DMS79 treated with DMSO at 0.1 percent for 48 hours (cell line): ENCODE data around the gene TDRKH.

ENCODE experiments used
- DNase-seq: peaks from one replicate; lab custom pipeline; 2025; lab: John Stamatoyannopoulos, UW

TDRKH gene

GRCh38 chr1:151790071-151790939 is at the start of gene TDRKH:
TDRKH (minus strand) TSS chr1:151790500; CDS start chr1:151783022, 7,478 bp downstream.
- DNase-seq: peak; percentile 99

- peak; percentile 85 for DNase-seq
Observed at GRCh38 chr1:151839457-151840403, 49.4 kb upstream of the TDRKH start, which contains the start of gene C2CD4D. C2CD4D (minus strand) TSS chr1:151839820; CDS start chr1:151838989, 831 bp downstream.

- no peak for DNase-seq
Observed at GRCh38 chr1:151839082-151839412, 48.7 kb upstream of the TDRKH start.

- no peak for DNase-seq
Observed at GRCh38 chr1:151838222-151839081, 48.2 kb upstream of the TDRKH start.

- no peak for DNase-seq
Observed at GRCh38 chr1:151837884-151838221, 47.6 kb upstream of the TDRKH start.

- no peak for DNase-seq
Observed at GRCh38 chr1:151837197-151837596, 46.9 kb upstream of the TDRKH start.

GRCh38 chr1:151835596-151835995 is 45.3 kb upstream of the TDRKH start:
- DNase-seq: no peak

GRCh38 chr1:151834239-151834638 is 43.9 kb upstream of the TDRKH start:
- DNase-seq: no peak

- no peak for DNase-seq
Observed at GRCh38 chr1:151833172-151833900, 43.0 kb upstream of the TDRKH start.

- DNase-seq: peak; percentile 95
Observed at GRCh38 chr1:151832318-151832980, 42.1 kb upstream of the TDRKH start.

GRCh38 chr1:151831605-151832004 is 41.3 kb upstream of the TDRKH start, which contains the start of gene RORC:
RORC (minus strand) TSS chr1:151831802; CDS start chr1:151831764, 38 bp downstream.
- peak; percentile 56 for DNase-seq

- DNase-seq: no peak
Observed at GRCh38 chr1:151831256-151831591, 40.9 kb upstream of the TDRKH start.

- no peak for DNase-seq
Observed at GRCh38 chr1:151830055-151830454, 39.8 kb upstream of the TDRKH start.

- no peak for DNase-seq
Observed at GRCh38 chr1:151829352-151830046, 39.2 kb upstream of the TDRKH start.

GRCh38 chr1:151828921-151829320 is 38.6 kb upstream of the TDRKH start:
- DNase-seq: peak; percentile 64

GRCh38 chr1:151827853-151828252 is 37.6 kb upstream of the TDRKH start:
- no peak for DNase-seq

GRCh38 chr1:151825751-151826660 is 35.7 kb upstream of the TDRKH start:
- DNase-seq: no peak

- no peak for DNase-seq
Observed at GRCh38 chr1:151825204-151825603, 34.9 kb upstream of the TDRKH start.

- no peak for DNase-seq
Observed at GRCh38 chr1:151823175-151823574, 32.9 kb upstream of the TDRKH start.
